HEK293T (cell line): Measurements from ENCODE around the gene TEX264.

Experiments used
- CTBP1 ChIP-seq: fragments of 450-650 bp; IDR thresholded peaks from 2 replicates; pipeline ENCODE4 v1.6.1; 2016; ENCODE audit warnings: borderline replicate concordance
- FOXK2 ChIP-seq: fragments of 450-650 bp; IDR thresholded peaks from 2 replicates; pipeline ENCODE4 v1.6.1; 2016; ENCODE audit warnings: mild to moderate bottlenecking
- NFRKB ChIP-seq: fragments of 450-650 bp; IDR thresholded peaks from 2 replicates; pipeline ENCODE4 v1.6.1; 2016; ENCODE audit warnings: mild to moderate bottlenecking, moderate library complexity
- TARDBP ChIP-seq: fragments of 450-650 bp; IDR thresholded peaks from 2 replicates; pipeline ENCODE4 v1.6.1; 2016

DNA sequence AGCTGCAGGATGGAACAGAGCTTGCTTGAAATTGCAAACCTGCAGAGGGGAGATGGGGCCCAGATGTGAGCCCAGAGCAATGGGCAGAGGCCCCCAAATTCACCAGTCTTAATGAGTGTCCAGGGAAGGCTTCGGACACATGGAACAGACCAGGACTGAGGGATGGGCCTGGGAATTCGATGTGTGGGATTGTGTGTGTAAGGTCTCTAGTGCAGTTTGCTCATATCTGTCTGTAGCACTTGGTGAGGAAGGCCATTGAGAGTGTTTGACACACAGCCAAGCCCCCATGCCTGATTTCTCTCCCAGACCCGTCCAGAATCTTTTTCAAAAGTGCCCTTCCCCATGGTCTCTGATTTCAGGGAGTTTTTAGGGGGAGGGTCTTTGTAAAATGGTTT, 17.2 kb downstream of the TEX264 start:
- TF ChIP-seq TARDBP (no peak), NFRKB (no peak), FOXK2 (no peak), CTBP1 (no peak)
